ENCODE results near the gene TNNT3. TPM values are rescaled to one million over a fixed set of nuclear protein-coding genes. Genes with fewer than 3 reads are reported as not detected.
"Not testable (repeated sequence)": the region's sequence is repeated elsewhere in the genome, so short reads cannot be mapped to it uniquely, and the experiment has no call there.

The TNNT3 gene
- total RNA-seq, 1 experiment from 2014 or later: not detected

DNA sequence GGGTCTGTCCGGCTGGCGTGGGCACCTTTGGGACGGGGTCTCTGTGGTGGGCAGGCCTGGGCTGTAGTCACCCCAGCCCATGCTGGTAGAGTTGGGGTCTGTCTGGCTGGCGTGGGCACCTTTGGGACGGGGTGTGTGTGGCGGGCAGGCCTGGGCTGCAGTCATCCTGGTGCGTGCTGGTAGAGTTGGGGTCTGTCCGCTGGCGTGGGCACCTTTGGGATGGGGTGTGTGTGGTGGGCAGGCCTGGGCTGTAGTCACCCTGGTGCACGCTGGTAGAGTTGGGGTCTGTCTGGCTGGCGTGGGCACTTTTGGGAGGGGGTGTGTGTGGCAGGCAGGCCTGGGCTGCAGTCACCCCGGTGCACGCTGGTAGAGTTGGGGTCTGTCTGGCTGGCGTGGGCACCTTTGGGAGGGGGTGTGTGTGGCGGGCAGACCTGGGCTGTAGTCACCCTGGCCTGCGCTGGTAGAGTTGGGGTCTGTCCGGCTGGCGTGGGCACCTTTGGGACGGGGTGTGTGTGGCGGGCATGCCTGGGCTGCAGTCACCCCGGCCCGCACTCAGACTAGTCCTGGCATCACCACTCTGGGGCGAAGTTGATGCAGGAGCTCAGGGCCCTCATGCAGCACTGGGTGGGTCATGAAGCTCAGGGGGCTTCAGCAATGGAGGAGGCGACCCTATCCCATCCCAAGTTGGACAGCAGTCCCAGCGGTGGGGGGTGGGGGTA is 47.1 kb upstream of the TNNT3 start:
- Mint-ChIP-seq H3K27ac (ENCODE audit: unreplicated experiment) (no peak overlapping the region), H3K9me3 (ENCODE audit: low read depth, unreplicated experiment) (no peaks in the 10 kb centered on the region), H3K36me3 (ENCODE audit: insufficient read depth, unreplicated experiment) (peaks cover 9% of the 10 kb centered on the region), H3K4me3 (ENCODE audit: low read depth, unreplicated experiment) (no peak overlapping the region), H3K27me3 (ENCODE audit: unreplicated experiment) (peaks cover 60% of the 10 kb centered on the region), H3K4me1 (ENCODE audit: low read depth, unreplicated experiment) (no peaks in the 10 kb centered on the region)
- intact Hi-C loops (cut with micrococcal nuclease; ENCODE audit: unreplicated experiment): loop anchor here (5.0 kb wide), 1 partner anchor 35 kb away; the partner anchor contains the start of gene TNNI2
- CTCF ChIA-PET: no interaction called here
- no TSS peak for BruUV-seq (replicated peaks)
- TF ChIP-seq, protein P1, sequence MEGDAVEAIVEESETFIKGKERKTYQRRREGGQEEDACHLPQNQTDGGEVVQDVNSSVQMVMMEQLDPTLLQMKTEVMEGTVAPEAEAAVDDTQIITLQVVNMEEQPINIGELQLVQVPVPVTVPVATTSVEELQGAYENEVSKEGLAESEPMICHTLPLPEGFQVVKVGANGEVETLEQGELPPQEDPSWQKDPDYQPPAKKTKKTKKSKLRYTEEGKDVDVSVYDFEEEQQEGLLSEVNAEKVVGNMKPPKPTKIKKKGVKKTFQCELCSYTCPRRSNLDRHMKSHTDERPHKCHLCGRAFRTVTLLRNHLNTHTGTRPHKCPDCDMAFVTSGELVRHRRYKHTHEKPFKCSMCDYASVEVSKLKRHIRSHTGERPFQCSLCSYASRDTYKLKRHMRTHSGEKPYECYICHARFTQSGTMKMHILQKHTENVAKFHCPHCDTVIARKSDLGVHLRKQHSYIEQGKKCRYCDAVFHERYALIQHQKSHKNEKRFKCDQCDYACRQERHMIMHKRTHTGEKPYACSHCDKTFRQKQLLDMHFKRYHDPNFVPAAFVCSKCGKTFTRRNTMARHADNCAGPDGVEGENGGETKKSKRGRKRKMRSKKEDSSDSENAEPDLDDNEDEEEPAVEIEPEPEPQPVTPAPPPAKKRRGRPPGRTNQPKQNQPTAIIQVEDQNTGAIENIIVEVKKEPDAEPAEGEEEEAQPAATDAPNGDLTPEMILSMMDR (IDR thresholded peaks at IDR 0.05; ENCODE audit: unreplicated experiment): no peak
- no peak for DNase-seq

DNA sequence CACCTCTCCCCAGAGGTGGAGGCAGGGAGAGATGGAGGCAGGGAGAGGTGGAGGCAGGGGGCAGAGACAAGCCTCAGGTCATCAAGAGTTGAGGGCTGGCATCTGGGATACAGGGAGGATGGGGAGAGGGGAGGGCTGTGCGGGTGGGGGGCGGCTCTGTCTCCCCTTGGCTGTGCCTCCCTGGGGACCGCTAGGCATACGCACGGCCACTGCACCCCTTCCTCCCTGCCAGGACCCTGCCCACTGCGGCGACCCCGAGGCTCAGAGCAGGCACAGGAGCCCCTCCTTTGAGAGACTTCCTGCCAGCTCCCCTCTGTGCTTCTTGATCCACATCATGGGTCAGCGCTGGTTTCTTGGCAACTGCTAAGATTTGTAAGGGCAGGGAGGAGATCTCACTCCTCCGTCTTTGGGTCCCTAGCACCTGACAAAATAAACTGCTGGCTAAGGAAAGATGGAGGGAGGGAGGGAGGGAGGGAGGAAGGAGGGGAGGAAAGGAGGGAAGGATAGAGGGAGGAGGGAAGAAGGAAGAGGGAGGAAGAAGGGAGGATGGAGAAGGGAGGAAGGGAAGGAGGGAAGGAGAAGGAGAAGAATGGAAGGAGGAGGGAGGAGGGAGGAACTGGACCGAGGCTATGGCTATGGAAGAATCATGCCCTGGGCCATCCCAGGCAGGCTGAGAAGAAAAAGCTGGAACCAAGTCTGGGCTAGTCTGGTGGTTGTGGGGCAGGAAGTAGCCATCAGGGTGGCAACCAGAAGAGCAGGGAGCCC is 46.3 kb upstream of the TNNT3 start:
- no peak overlapping the region for H3K27ac Mint-ChIP-seq (ENCODE audit: unreplicated experiment)
- CTCF ChIA-PET: interaction anchor here (0.6 kb wide), 1 partner anchor 649 kb away, joined by 7 read pairs; no protein-coding TSS in a partner anchor
- H3K9me3 Mint-ChIP-seq (ENCODE audit: low read depth, unreplicated experiment): no peaks in the 10 kb centered on the region
- intact Hi-C loops (cut with micrococcal nuclease; ENCODE audit: unreplicated experiment): loop anchor here (5.0 kb wide), 1 partner anchor 36 kb away; the partner anchor contains the start of gene TNNI2
- BruUV-seq (replicated peaks): no TSS peak
- no peak overlapping the region for H3K4me3 Mint-ChIP-seq (ENCODE audit: low read depth, unreplicated experiment)
- H3K36me3 Mint-ChIP-seq (ENCODE audit: insufficient read depth, unreplicated experiment): peaks cover 11% of the 10 kb centered on the region
- TF ChIP-seq, protein P1 (IDR thresholded peaks at IDR 0.05; ENCODE audit: unreplicated experiment): no peak
- peaks cover 59% of the 10 kb centered on the region for H3K27me3 Mint-ChIP-seq (ENCODE audit: unreplicated experiment)
- DNase-seq: no peak
- no peaks in the 10 kb centered on the region for H3K4me1 Mint-ChIP-seq (ENCODE audit: low read depth, unreplicated experiment)

DNA sequence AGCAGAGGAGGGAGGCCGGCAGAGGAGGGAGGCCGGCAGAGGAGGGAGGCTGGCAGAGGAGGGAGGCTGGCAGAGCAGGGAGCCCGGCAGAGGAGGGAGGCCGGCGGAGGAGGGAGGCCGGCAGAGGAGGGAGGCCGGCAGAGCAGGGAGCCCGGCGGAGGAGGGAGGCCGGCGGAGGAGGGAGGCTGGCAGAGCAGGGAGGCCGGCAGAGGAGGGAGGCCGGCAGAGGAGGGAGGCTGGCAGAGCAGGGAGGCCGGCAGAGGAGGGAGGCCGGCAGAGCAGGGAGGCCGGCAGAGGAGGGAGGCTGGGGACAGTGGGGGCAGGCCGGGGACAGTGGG is 45.7 kb upstream of the TNNT3 start:
- CTCF ChIA-PET; H3K9me3 Mint-ChIP-seq (ENCODE audit: low read depth, unreplicated experiment); H3K4me1 Mint-ChIP-seq (ENCODE audit: low read depth, unreplicated experiment); BruUV-seq (replicated peaks); H3K27ac Mint-ChIP-seq (ENCODE audit: unreplicated experiment); DNase-seq; H3K4me3 Mint-ChIP-seq (ENCODE audit: low read depth, unreplicated experiment): not testable (repeated sequence)
- peaks cover 53% of the 10 kb centered on the region for H3K27me3 Mint-ChIP-seq (ENCODE audit: unreplicated experiment)
- intact Hi-C loops (cut with micrococcal nuclease; ENCODE audit: unreplicated experiment): loop anchor here (5.0 kb wide), 1 partner anchor 36 kb away; the partner anchor contains the start of gene TNNI2
- H3K36me3 Mint-ChIP-seq (ENCODE audit: insufficient read depth, unreplicated experiment): peaks cover 11% of the 10 kb centered on the region

DNA sequence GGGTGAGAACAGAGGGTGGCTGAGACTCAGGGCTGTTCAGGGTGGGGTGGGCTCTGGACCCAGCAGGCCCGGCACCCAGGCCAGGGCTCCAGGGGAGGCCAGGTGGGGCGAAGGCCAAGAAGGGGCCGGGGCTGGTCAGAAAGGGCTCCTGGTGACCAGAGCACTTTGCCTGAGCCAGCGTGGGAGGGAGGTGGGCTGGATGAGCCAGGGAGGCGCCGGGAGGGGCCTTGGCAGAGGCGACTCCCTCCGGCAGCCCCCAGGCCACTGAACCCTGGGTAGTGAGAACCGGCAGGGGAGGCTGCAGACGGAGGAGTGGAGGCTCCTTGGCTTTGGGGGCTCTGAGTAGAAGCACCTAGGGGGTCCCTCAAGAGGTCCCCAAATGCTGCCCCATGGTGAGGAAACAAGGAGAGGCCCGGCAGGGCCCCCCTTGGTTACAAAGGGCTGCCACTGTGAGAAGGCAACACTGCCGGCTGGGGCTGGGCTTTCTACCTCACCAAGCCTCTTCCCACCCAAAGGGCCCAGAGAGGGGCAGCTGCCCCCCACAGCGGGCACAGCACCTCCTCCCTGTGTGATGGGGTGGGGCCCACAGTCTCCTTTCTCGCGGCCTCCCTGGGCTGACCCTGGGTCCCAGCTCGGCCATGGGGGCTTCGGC is 44.9 kb upstream of the TNNT3 start:
- BruUV-seq (replicated peaks); H3K4me1 Mint-ChIP-seq (ENCODE audit: low read depth, unreplicated experiment); H3K27ac Mint-ChIP-seq (ENCODE audit: unreplicated experiment); CTCF ChIA-PET; H3K4me3 Mint-ChIP-seq (ENCODE audit: low read depth, unreplicated experiment); DNase-seq; H3K9me3 Mint-ChIP-seq (ENCODE audit: low read depth, unreplicated experiment): not testable (repeated sequence)
- intact Hi-C loops (cut with micrococcal nuclease; ENCODE audit: unreplicated experiment): loop anchor here (5.0 kb wide), 1 partner anchor 37 kb away; the partner anchor contains the start of gene TNNI2
- H3K27me3 Mint-ChIP-seq (ENCODE audit: unreplicated experiment): peaks cover 46% of the 10 kb centered on the region
- peaks cover 11% of the 10 kb centered on the region for H3K36me3 Mint-ChIP-seq (ENCODE audit: insufficient read depth, unreplicated experiment)
